ENCODE results near the gene STARD7. TPM values are rescaled to one million over a fixed set of nuclear protein-coding genes. Genes with fewer than 3 reads are reported as not detected.
"Not testable (repeated sequence)": the region's sequence is repeated elsewhere in the genome, so short reads cannot be mapped to it uniquely, and the experiment has no call there.

Gene STARD7
- 43.7 TPM for polyA plus RNA-seq (2013, experiment 1 of 2)
- polyA plus RNA-seq (2013, experiment 2 of 2): 44.3 TPM

DNA sequence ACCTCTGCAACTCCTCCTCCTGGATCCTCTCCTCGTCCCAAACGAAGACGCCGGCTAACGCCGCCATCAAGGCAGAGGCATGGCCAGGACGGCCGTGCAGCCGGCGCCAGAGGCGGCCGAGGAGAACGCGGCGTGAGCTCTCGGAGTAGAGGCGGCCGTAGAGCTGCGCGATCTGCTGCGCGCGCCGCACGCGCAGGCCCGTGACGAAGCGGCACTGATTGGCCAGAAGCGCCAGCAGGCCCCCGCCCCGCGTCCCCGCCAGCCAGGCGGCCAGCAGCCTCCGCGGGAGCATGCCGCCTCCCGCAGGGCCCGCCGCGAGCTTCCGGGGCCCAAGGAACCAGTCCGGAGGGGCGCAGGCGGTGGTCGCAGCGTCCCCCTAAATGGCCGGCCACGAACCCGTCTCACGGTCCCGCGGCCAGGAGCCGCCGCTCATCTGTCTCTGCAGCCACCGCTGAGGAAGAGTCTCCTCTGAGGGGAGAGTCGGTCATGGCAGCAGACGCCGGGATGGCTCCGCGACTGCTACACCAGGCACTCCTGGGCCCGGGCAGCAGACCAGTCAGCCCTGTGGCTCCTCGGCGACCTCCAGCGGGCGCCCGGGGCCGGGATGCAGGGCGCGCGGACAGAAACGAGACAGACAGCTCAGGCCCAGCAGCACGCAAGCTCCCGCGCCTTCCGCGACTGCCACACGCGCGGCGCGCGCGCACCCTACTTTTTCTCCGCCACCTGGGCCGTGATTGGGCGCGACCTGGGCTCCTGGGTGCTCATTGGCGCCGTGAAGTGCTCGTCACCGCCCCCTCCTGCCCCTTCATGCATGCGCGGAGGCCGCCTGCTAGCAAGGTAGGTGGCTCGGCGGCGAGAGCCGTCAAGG lies at the start of gene STARD7:
STARD7 (minus strand) TSS at position 685 of the 868 bp plus-strand sequence; CDS start at position 292, 393 bp downstream.
- Histone ChIP-seq H3K27me3 (ENCODE audit: control insufficient read depth in 1 of 2, insufficient read depth in 1 of 2, low read length in 2 of 2) (no peaks in the 10 kb centered on the region), H3K4ac (ENCODE audit: low read depth in 1 of 2, low read length in 2 of 2) (peak within 1 kb of the TSS; percentile 57 to 99), H2AFZ (ENCODE audit: low read depth, low read length) (peak within 1 kb of the TSS; percentile 96), H3K36me3 (ENCODE audit: control insufficient read depth in 1 of 2, insufficient read depth in 2 of 2, low read depth in 1 of 2, low read length in 2 of 2) (peaks cover 0 to 5% of the 10 kb centered on the region in 2 experiments), H3K4me3 (ENCODE audit: insufficient read depth in 1 of 2, low read depth in 1 of 2, low read length in 2 of 2) (peak within 1 kb of the TSS; percentile 89), H3K9me3 (ENCODE audit: control insufficient read depth, low read length) (no peaks in the 10 kb centered on the region), H3K27ac (ENCODE audit: low read length, poor library complexity, severe bottlenecking) (peak within 1 kb of the TSS; percentile 94), H2AK5ac (ENCODE audit: low read length, severe bottlenecking) (peak within 1 kb of the TSS; percentile 10), H2BK12ac (ENCODE audit: low read length in 2 of 2) (no peak within 1 kb of the TSS), H4K8ac (ENCODE audit: low read length) (peak within 1 kb of the TSS; percentile 91), H3K9ac (ENCODE audit: low read length) (peak within 1 kb of the TSS; percentile 93), H2BK120ac (ENCODE audit: low read depth, low read length) (peak within 1 kb of the TSS; percentile 27), H3K18ac (ENCODE audit: low read depth in 1 of 2, low read length in 2 of 2) (peak within 1 kb of the TSS; percentile 92 to 97), H2BK15ac (ENCODE audit: low read depth, poor library complexity, severe bottlenecking) (peak within 1 kb of the TSS; percentile 86), H3K4me1 (ENCODE audit: control insufficient read depth, insufficient read depth, low read depth, low read length) (peaks cover 10% of the 10 kb centered on the region), H3K23ac (ENCODE audit: low read length in 2 of 2) (peak within 1 kb of the TSS in 1 of 2 experiments; percentile 89), H3K14ac (ENCODE audit: low read length in 2 of 2) (peak within 1 kb of the TSS in 1 of 2 experiments; percentile 95), H3K4me2 (ENCODE audit: low read length, poor library complexity, severe bottlenecking) (peak within 1 kb of the TSS; percentile 92), H3K79me1 (replicated peaks; ENCODE audit: low read length, poor library complexity, severe bottlenecking) (peaks cover 26% of the 10 kb centered on the region), H4K91ac (ENCODE audit: low read length) (peak within 1 kb of the TSS; percentile 64), H2BK5ac (ENCODE audit: low read depth, low read length, poor library complexity, severe bottlenecking) (peak within 1 kb of the TSS; percentile 90)
- peak; percentile 97 for DNase-seq
- under 1% methylated on average over 90 of the region's 100 CpGs for WGBS

- H3K27ac ChIP-seq (ENCODE audit: low read length, poor library complexity, severe bottlenecking); H3K4me2 ChIP-seq (ENCODE audit: low read length, poor library complexity, severe bottlenecking); H3K27me3 ChIP-seq (ENCODE audit: control insufficient read depth in 1 of 2, insufficient read depth in 1 of 2, low read length in 2 of 2); H3K4ac ChIP-seq (ENCODE audit: low read depth in 1 of 2, low read length in 2 of 2); H3K18ac ChIP-seq (ENCODE audit: low read depth in 1 of 2, low read length in 2 of 2); DNase-seq; H3K9me3 ChIP-seq (ENCODE audit: control insufficient read depth, low read length); H2AFZ ChIP-seq (ENCODE audit: low read depth, low read length); H2BK12ac ChIP-seq (ENCODE audit: low read length in 2 of 2); H4K91ac ChIP-seq (ENCODE audit: low read length); H2BK5ac ChIP-seq (ENCODE audit: low read depth, low read length, poor library complexity, severe bottlenecking); H3K14ac ChIP-seq (ENCODE audit: low read length in 2 of 2); H3K4me3 ChIP-seq (ENCODE audit: insufficient read depth in 1 of 2, low read depth in 1 of 2, low read length in 2 of 2); H2BK120ac ChIP-seq (ENCODE audit: low read depth, low read length); H3K23ac ChIP-seq (ENCODE audit: low read length in 2 of 2); H4K8ac ChIP-seq (ENCODE audit: low read length): not testable (repeated sequence)
- peak overlapping the region; percentile 57 for H3K9ac ChIP-seq (ENCODE audit: low read length)
- peaks cover 42 to 59% of the 10 kb centered on the region in 2 experiments for H3K36me3 ChIP-seq (ENCODE audit: control insufficient read depth in 1 of 2, insufficient read depth in 2 of 2, low read depth in 1 of 2, low read length in 2 of 2)
- peaks cover 39% of the 10 kb centered on the region for H3K79me1 ChIP-seq (replicated peaks; ENCODE audit: low read length, poor library complexity, severe bottlenecking)
- 78% methylated on average over 3 of the region's 3 CpGs for WGBS
- peak overlapping the region; percentile 94 for H2AK5ac ChIP-seq (ENCODE audit: low read length, severe bottlenecking)
- peak overlapping the region; percentile 26 for H2BK15ac ChIP-seq (ENCODE audit: low read depth, poor library complexity, severe bottlenecking)
- H3K4me1 ChIP-seq (ENCODE audit: control insufficient read depth, insufficient read depth, low read depth, low read length): peaks cover 31% of the 10 kb centered on the region
These were observed 49.1 kb upstream of the STARD7 start for GRCh38 chr2:96257744-96258143.

- Histone ChIP-seq H2AK5ac (ENCODE audit: low read length, severe bottlenecking) (no peak overlapping the region), H3K18ac (ENCODE audit: low read depth in 1 of 2, low read length in 2 of 2) (no peak overlapping the region), H3K9me3 (ENCODE audit: control insufficient read depth, low read length) (no peaks in the 10 kb centered on the region), H3K4me2 (ENCODE audit: low read length, poor library complexity, severe bottlenecking) (no peak overlapping the region), H2BK15ac (ENCODE audit: low read depth, poor library complexity, severe bottlenecking) (no peak overlapping the region), H3K14ac (ENCODE audit: low read length in 2 of 2) (no peak overlapping the region), H2BK5ac (ENCODE audit: low read depth, low read length, poor library complexity, severe bottlenecking) (no peak overlapping the region), H2BK12ac (ENCODE audit: low read length in 2 of 2) (no peak overlapping the region), H3K23ac (ENCODE audit: low read length in 2 of 2) (no peak overlapping the region), H3K9ac (ENCODE audit: low read length) (no peak overlapping the region), H3K4me3 (ENCODE audit: insufficient read depth in 1 of 2, low read depth in 1 of 2, low read length in 2 of 2) (no peak overlapping the region), H4K91ac (ENCODE audit: low read length) (no peak overlapping the region), H2BK120ac (ENCODE audit: low read depth, low read length) (no peak overlapping the region), H3K36me3 (ENCODE audit: control insufficient read depth in 1 of 2, insufficient read depth in 2 of 2, low read depth in 1 of 2, low read length in 2 of 2) (peaks cover 48 to 62% of the 10 kb centered on the region in 2 experiments), H3K4me1 (ENCODE audit: control insufficient read depth, insufficient read depth, low read depth, low read length) (peaks cover 40% of the 10 kb centered on the region), H4K8ac (ENCODE audit: low read length) (no peak overlapping the region), H3K27me3 (ENCODE audit: control insufficient read depth in 1 of 2, insufficient read depth in 1 of 2, low read length in 2 of 2) (no peaks in the 10 kb centered on the region), H3K4ac (ENCODE audit: low read depth in 1 of 2, low read length in 2 of 2) (no peak overlapping the region), H3K27ac (ENCODE audit: low read length, poor library complexity, severe bottlenecking) (no peak overlapping the region), H3K79me1 (replicated peaks; ENCODE audit: low read length, poor library complexity, severe bottlenecking) (peaks cover 44% of the 10 kb centered on the region), H2AFZ (ENCODE audit: low read depth, low read length) (no peak overlapping the region)
- WGBS: 93% methylated on average over 4 of the region's 6 CpGs
- no peak for DNase-seq
These were observed 48.0 kb upstream of the STARD7 start for GRCh38 chr2:96256611-96257113.

- H2BK120ac ChIP-seq (ENCODE audit: low read depth, low read length): no peak overlapping the region
- no peak for DNase-seq
- no peak overlapping the region for H3K4ac ChIP-seq (ENCODE audit: low read depth in 1 of 2, low read length in 2 of 2)
- no peak overlapping the region for H3K23ac ChIP-seq (ENCODE audit: low read length in 2 of 2)
- H3K4me2 ChIP-seq (ENCODE audit: low read length, poor library complexity, severe bottlenecking): no peak overlapping the region
- no peak overlapping the region for H3K9ac ChIP-seq (ENCODE audit: low read length)
- WGBS: 98% methylated on average over 11 of the region's 11 CpGs
- H3K18ac ChIP-seq (ENCODE audit: low read depth in 1 of 2, low read length in 2 of 2): no peak overlapping the region
- H3K4me1 ChIP-seq (ENCODE audit: control insufficient read depth, insufficient read depth, low read depth, low read length): peaks cover 24% of the 10 kb centered on the region
- H4K91ac ChIP-seq (ENCODE audit: low read length): no peak overlapping the region
- H3K9me3 ChIP-seq (ENCODE audit: control insufficient read depth, low read length): no peaks in the 10 kb centered on the region
- no peak overlapping the region for H4K8ac ChIP-seq (ENCODE audit: low read length)
- no peak overlapping the region for H2AFZ ChIP-seq (ENCODE audit: low read depth, low read length)
- no peak overlapping the region for H2BK12ac ChIP-seq (ENCODE audit: low read length in 2 of 2)
- H3K27me3 ChIP-seq (ENCODE audit: control insufficient read depth in 1 of 2, insufficient read depth in 1 of 2, low read length in 2 of 2): no peaks in the 10 kb centered on the region
- H3K4me3 ChIP-seq (ENCODE audit: insufficient read depth in 1 of 2, low read depth in 1 of 2, low read length in 2 of 2): no peak overlapping the region
- no peak overlapping the region for H3K27ac ChIP-seq (ENCODE audit: low read length, poor library complexity, severe bottlenecking)
- peaks cover 40% of the 10 kb centered on the region for H3K79me1 ChIP-seq (replicated peaks; ENCODE audit: low read length, poor library complexity, severe bottlenecking)
- H3K36me3 ChIP-seq (ENCODE audit: control insufficient read depth in 1 of 2, insufficient read depth in 2 of 2, low read depth in 1 of 2, low read length in 2 of 2): peaks cover 47 to 66% of the 10 kb centered on the region in 2 experiments
- H2AK5ac ChIP-seq (ENCODE audit: low read length, severe bottlenecking): no peak overlapping the region
- H3K14ac ChIP-seq (ENCODE audit: low read length in 2 of 2): no peak overlapping the region
- no peak overlapping the region for H2BK5ac ChIP-seq (ENCODE audit: low read depth, low read length, poor library complexity, severe bottlenecking)
- H2BK15ac ChIP-seq (ENCODE audit: low read depth, poor library complexity, severe bottlenecking): no peak overlapping the region
These were observed 45.9 kb upstream of the STARD7 start for GRCh38 chr2:96254571-96254970.

All from mesenchymal stem cell (in vitro differentiated cells and primary cell).